Chondrocyte (in vitro differentiated cells): Measurements from ENCODE around the gene HDAC9. TPM values are rescaled to one million over a fixed set of nuclear protein-coding genes. Genes with fewer than 3 reads are reported as not detected.

Experiments used
- DNase-seq: peaks from one replicate; pipeline ENCODE4 v3.0.0; 2021; ENCODE audit warnings: mixed read lengths, low spot score
- H3K27ac Mint-ChIP-seq: one replicate; pipeline ENCODE4 v1.8.0; 2021; ENCODE audit warnings: mild to moderate bottlenecking, moderate library complexity, mixed read lengths; ENCODE audit not compliant: unreplicated experiment
- H3K27me3 Mint-ChIP-seq: 2 replicates; pipeline ENCODE4 v1.8.0; 2021; ENCODE audit warnings: low read depth, mixed read lengths
- H3K36me3 Mint-ChIP-seq: 2 replicates; pipeline ENCODE4 v1.8.0; 2021; ENCODE audit warnings: low read depth, mixed read lengths
- H3K4me1 Mint-ChIP-seq: 2 replicates; pipeline ENCODE4 v1.8.0; 2021; ENCODE audit warnings: low read depth, mild to moderate bottlenecking, mixed read lengths
- H3K4me3 Mint-ChIP-seq: one replicate; pipeline ENCODE4 v1.8.0; 2021; ENCODE audit warnings: mild to moderate bottlenecking, moderate library complexity, mixed read lengths; ENCODE audit not compliant: unreplicated experiment
- H3K9me3 Mint-ChIP-seq: 2 replicates; pipeline ENCODE4 v1.8.0; 2021; ENCODE audit warnings: low read depth, mixed read lengths
- CTCF ChIP-seq: fragments of 200-600 bp; sonication (generic); IDR thresholded peaks from 2 replicates; pipeline ENCODE4 v1.5.0; 2021; ENCODE audit warnings: antibody characterized with exemption, mild to moderate bottlenecking, moderate library complexity
- total RNA-seq: library from RNA; stranded (reverse); gene quantifications from 3 replicates; pipeline ENCODE4 v1.2.1, GENCODE V29; 2021

Gene HDAC9
- total RNA-seq, 1 donor from 2014 or later = 5.9 TPM

GRCh38 chr7:18877874-18878273, 382.3 kb downstream of the HDAC9 start:
- no peak for TF ChIP-seq CTCF
- H3K27me3 Mint-ChIP-seq = no peaks in the 10 kb centered on the region
- H3K4me3 Mint-ChIP-seq = no peak overlapping the region
- no peaks in the 10 kb centered on the region for H3K4me1 Mint-ChIP-seq
- H3K36me3 Mint-ChIP-seq = no peaks in the 10 kb centered on the region
- no peak for DNase-seq
- H3K27ac Mint-ChIP-seq = no peak overlapping the region
- peaks cover 14% of the 10 kb centered on the region for H3K9me3 Mint-ChIP-seq

GRCh38 chr7:18886832-18887231, 391.3 kb downstream of the HDAC9 start:
- no peaks in the 10 kb centered on the region for H3K9me3 Mint-ChIP-seq
- H3K4me1 Mint-ChIP-seq = peaks cover 6% of the 10 kb centered on the region
- H3K27me3 Mint-ChIP-seq = no peaks in the 10 kb centered on the region
- DNase-seq = no peak
- no peak overlapping the region for H3K4me3 Mint-ChIP-seq
- no peak overlapping the region for H3K27ac Mint-ChIP-seq
- no peak for TF ChIP-seq CTCF
- no peaks in the 10 kb centered on the region for H3K36me3 Mint-ChIP-seq

GRCh38 chr7:18889436-18889835, 393.9 kb downstream of the HDAC9 start:
- DNase-seq = no peak
- Mint-ChIP-seq H3K4me3 (no peak overlapping the region), H3K27me3 (no peaks in the 10 kb centered on the region), H3K4me1 (peaks cover 6% of the 10 kb centered on the region), H3K9me3 (no peaks in the 10 kb centered on the region), H3K27ac (no peak overlapping the region), H3K36me3 (no peaks in the 10 kb centered on the region)
- TF ChIP-seq CTCF = no peak

GRCh38 chr7:18890134-18890533, 394.6 kb downstream of the HDAC9 start:
- DNase-seq = no peak
- no peak for TF ChIP-seq CTCF
- H3K36me3 Mint-ChIP-seq = no peaks in the 10 kb centered on the region
- H3K4me3 Mint-ChIP-seq = no peak overlapping the region
- no peaks in the 10 kb centered on the region for H3K9me3 Mint-ChIP-seq
- H3K27ac Mint-ChIP-seq = no peak overlapping the region
- H3K4me1 Mint-ChIP-seq = peaks cover 6% of the 10 kb centered on the region
- H3K27me3 Mint-ChIP-seq = no peaks in the 10 kb centered on the region

- Mint-ChIP-seq H3K4me1 (peaks cover 6% of the 10 kb centered on the region), H3K36me3 (no peaks in the 10 kb centered on the region), H3K27ac (no peak overlapping the region), H3K4me3 (no peak overlapping the region), H3K9me3 (no peaks in the 10 kb centered on the region), H3K27me3 (no peaks in the 10 kb centered on the region)
- no peak for TF ChIP-seq CTCF
- no peak for DNase-seq
Measured at GRCh38 chr7:18890885-18891621, 395.5 kb downstream of the HDAC9 start.
